ENCODE measurements around the gene TMEM150A.
"Not testable (repeated sequence)": the region's sequence is repeated elsewhere in the genome, so short reads cannot be mapped to it uniquely, and the experiment has no call there.

TMEM150A gene

GRCh38 chr2:85560403-85560726 is 42.1 kb downstream of the TMEM150A start:
- Mint-ChIP-seq H3K27ac (peak overlapping the region; percentile 99), H3K4me3 (peak overlapping the region; percentile 97), H3K36me3 (ENCODE audit: low read depth) (peaks cover 45% of the 10 kb centered on the region), H3K4me1 (ENCODE audit: low read depth) (peaks cover 50% of the 10 kb centered on the region)
- not testable (repeated sequence) for H3K9me3 Mint-ChIP-seq, H3K27me3 Mint-ChIP-seq
- intact Hi-C loops (cut with micrococcal nuclease): loop anchor here (2.0 kb wide), 1 partner anchor 18 kb away; no protein-coding TSS in a partner anchor

- intact Hi-C loops (cut with micrococcal nuclease): no loop called here
- H3K9me3 Mint-ChIP-seq: no peaks in the 10 kb centered on the region
- H3K4me1 Mint-ChIP-seq (ENCODE audit: low read depth): peaks cover 40% of the 10 kb centered on the region
- H3K27ac Mint-ChIP-seq: no peak overlapping the region
- no peak overlapping the region for H3K4me3 Mint-ChIP-seq
- peaks cover 67% of the 10 kb centered on the region for H3K36me3 Mint-ChIP-seq (ENCODE audit: low read depth)
- H3K27me3 Mint-ChIP-seq: no peaks in the 10 kb centered on the region
Measured at GRCh38 chr2:85558160-85558559, 44.3 kb downstream of the TMEM150A start.

GRCh38 chr2:85557130-85557529 is 45.4 kb downstream of the TMEM150A start:
- Mint-ChIP-seq H3K36me3 (ENCODE audit: low read depth) (peaks cover 77% of the 10 kb centered on the region), H3K4me3 (no peak overlapping the region), H3K4me1 (ENCODE audit: low read depth) (peaks cover 38% of the 10 kb centered on the region), H3K27me3 (no peaks in the 10 kb centered on the region), H3K27ac (no peak overlapping the region), H3K9me3 (no peaks in the 10 kb centered on the region)
- intact Hi-C loops (cut with micrococcal nuclease): no loop called here

GRCh38 chr2:85554980-85555612 is 47.4 kb downstream of the TMEM150A start:
- H3K36me3 Mint-ChIP-seq (ENCODE audit: low read depth): peaks cover 88% of the 10 kb centered on the region
- intact Hi-C loops (cut with micrococcal nuclease): no loop called here
- no peak overlapping the region for H3K27ac Mint-ChIP-seq
- peaks cover 42% of the 10 kb centered on the region for H3K4me1 Mint-ChIP-seq (ENCODE audit: low read depth)
- no peaks in the 10 kb centered on the region for H3K9me3 Mint-ChIP-seq
- H3K4me3 Mint-ChIP-seq: no peak overlapping the region
- H3K27me3 Mint-ChIP-seq: no peaks in the 10 kb centered on the region

- intact Hi-C loops (cut with micrococcal nuclease): loop anchor here (2.0 kb wide), 1 partner anchor 162 kb away; no protein-coding TSS in a partner anchor
- Mint-ChIP-seq H3K27ac (no peak overlapping the region), H3K4me3 (no peak overlapping the region), H3K36me3 (ENCODE audit: low read depth) (peaks cover 84% of the 10 kb centered on the region), H3K4me1 (ENCODE audit: low read depth) (peaks cover 41% of the 10 kb centered on the region), H3K9me3 (no peaks in the 10 kb centered on the region), H3K27me3 (no peaks in the 10 kb centered on the region)
Measured at GRCh38 chr2:85553184-85553583, 49.3 kb downstream of the TMEM150A start.

GRCh38 chr2:85551698-85552678 is 50.5 kb downstream of the TMEM150A start:
- Mint-ChIP-seq H3K27ac (no peak overlapping the region), H3K4me3 (no peak overlapping the region), H3K27me3 (no peaks in the 10 kb centered on the region), H3K4me1 (ENCODE audit: low read depth) (peaks cover 45% of the 10 kb centered on the region), H3K9me3 (no peaks in the 10 kb centered on the region), H3K36me3 (ENCODE audit: low read depth) (peaks cover 84% of the 10 kb centered on the region)
- intact Hi-C loops (cut with micrococcal nuclease): loop anchor here (1.0 to 2.0 kb wide), 2 partner anchors 132 to 161 kb away; no protein-coding TSS in a partner anchor

- Mint-ChIP-seq H3K36me3 (ENCODE audit: low read depth) (peaks cover 88% of the 10 kb centered on the region), H3K27ac (peak overlapping the region; percentile 70), H3K4me1 (ENCODE audit: low read depth) (peaks cover 45% of the 10 kb centered on the region), H3K27me3 (no peaks in the 10 kb centered on the region), H3K9me3 (no peaks in the 10 kb centered on the region), H3K4me3 (no peak overlapping the region)
- intact Hi-C loops (cut with micrococcal nuclease): no loop called here
Measured at GRCh38 chr2:85550486-85550885, 52.0 kb downstream of the TMEM150A start.

- intact Hi-C loops (cut with micrococcal nuclease): no loop called here
- peaks cover 45% of the 10 kb centered on the region for H3K4me1 Mint-ChIP-seq (ENCODE audit: low read depth)
- H3K9me3 Mint-ChIP-seq: no peaks in the 10 kb centered on the region
- H3K4me3 Mint-ChIP-seq: no peak overlapping the region
- H3K27me3 Mint-ChIP-seq: no peaks in the 10 kb centered on the region
- peaks cover 88% of the 10 kb centered on the region for H3K36me3 Mint-ChIP-seq (ENCODE audit: low read depth)
- H3K27ac Mint-ChIP-seq: peak overlapping the region; percentile 70
Measured at GRCh38 chr2:85549826-85550225, 52.7 kb downstream of the TMEM150A start.

GRCh38 chr2:85549095-85549494 is 53.4 kb downstream of the TMEM150A start:
- intact Hi-C loops (cut with micrococcal nuclease): no loop called here
- peaks cover 49% of the 10 kb centered on the region for H3K4me1 Mint-ChIP-seq (ENCODE audit: low read depth)
- no peaks in the 10 kb centered on the region for H3K27me3 Mint-ChIP-seq
- H3K4me3 Mint-ChIP-seq: no peak overlapping the region
- H3K27ac Mint-ChIP-seq: no peak overlapping the region
- no peaks in the 10 kb centered on the region for H3K9me3 Mint-ChIP-seq
- peaks cover 88% of the 10 kb centered on the region for H3K36me3 Mint-ChIP-seq (ENCODE audit: low read depth)

- no peak overlapping the region for H3K4me3 Mint-ChIP-seq
- peaks cover 52% of the 10 kb centered on the region for H3K4me1 Mint-ChIP-seq (ENCODE audit: low read depth)
- no peaks in the 10 kb centered on the region for H3K9me3 Mint-ChIP-seq
- intact Hi-C loops (cut with micrococcal nuclease): no loop called here
- H3K36me3 Mint-ChIP-seq (ENCODE audit: low read depth): peaks cover 88% of the 10 kb centered on the region
- no peaks in the 10 kb centered on the region for H3K27me3 Mint-ChIP-seq
- peak overlapping the region; percentile 25 for H3K27ac Mint-ChIP-seq
Measured at GRCh38 chr2:85548608-85548900, 53.9 kb downstream of the TMEM150A start.

Measured in dendritic cell treated with granulocyte-macrophage colony-stimulating factor and Interleukin-4, amounts not matched to agents 40 ng/mL and 50 ng/mL, for 4 days (primary cell).